DOHH2 (cell line): ENCODE results near the gene CDIPT.
A peak's percentile ranks its signal among the peaks of the same experiment; 100 is the strongest.

Source experiments
- H3F3A ChIP-seq: fragments of 200-600 bp; sonication (generic), shearing (Covaris generic); 2 replicates; pipeline ENCODE4 v1.6.0; 2016; ENCODE audit warnings: antibody characterized with exemption, mild to moderate bottlenecking; ENCODE audit not compliant: control insufficient read depth, insufficient read depth
- H3K27ac ChIP-seq: fragments of 200-600 bp; sonication (generic); 2 replicates; pipeline ENCODE4 v1.5.1; 2014; ENCODE audit warnings: low read depth, mild to moderate bottlenecking, low read length, moderate library complexity
- H3K27me3 ChIP-seq: fragments of 200-600 bp; sonication (generic); 2 replicates; pipeline ENCODE4 v1.6.1; 2014; ENCODE audit warnings: mild to moderate bottlenecking, low read length, mixed read lengths; ENCODE audit not compliant: control insufficient read depth
- H3K36me3 ChIP-seq: fragments of 200-600 bp; sonication (generic); 2 replicates; pipeline ENCODE4 v1.6.1; 2014; ENCODE audit warnings: mild to moderate bottlenecking, low read length, moderate library complexity, mixed read lengths; ENCODE audit not compliant: control insufficient read depth
- H3K4me1 ChIP-seq: fragments of 200-600 bp; sonication (generic); 2 replicates; pipeline ENCODE4 v1.6.1; 2014; ENCODE audit warnings: mild to moderate bottlenecking, low read length, mixed read lengths; ENCODE audit not compliant: control insufficient read depth
- H3K4me2 ChIP-seq: fragments of 200-600 bp; sonication (generic); 2 replicates; pipeline ENCODE4 v1.6.0; 2014; ENCODE audit warnings: mild to moderate bottlenecking, low read length, moderate library complexity
- H3K4me3 ChIP-seq: fragments of 200-600 bp; sonication (generic); 2 replicates; pipeline ENCODE4 v1.5.1; 2014; ENCODE audit warnings: mild to moderate bottlenecking, low read length, mixed read lengths
- H3K79me2 ChIP-seq: fragments of 200-600 bp; sonication (generic); 2 replicates; pipeline ENCODE4 v1.6.1; 2014; ENCODE audit warnings: mild to moderate bottlenecking, low read length, mixed read lengths; ENCODE audit not compliant: control insufficient read depth
- H3K9me2 ChIP-seq: fragments of 200-600 bp; sonication (generic); replicated peaks from 2 replicates; pipeline ENCODE4 v1.6.1; 2014; ENCODE audit warnings: mild to moderate bottlenecking, low read length, mixed read lengths; ENCODE audit not compliant: control insufficient read depth
- H3K9me3 ChIP-seq: fragments of 200-600 bp; sonication (generic); 2 replicates; pipeline ENCODE4 v1.6.1; 2014; ENCODE audit warnings: antibody characterized with exemption, low read length, mixed read lengths; ENCODE audit not compliant: control insufficient read depth, insufficient read depth
- H4K20me1 ChIP-seq: fragments of 200-600 bp; sonication (generic); 2 replicates; pipeline ENCODE4 v1.6.0; 2014; ENCODE audit warnings: low read depth, mild to moderate bottlenecking, antibody characterized with exemption, low read length, moderate library complexity; ENCODE audit not compliant: control insufficient read depth, insufficient read depth
- CTCF ChIP-seq: fragments of 200-600 bp; sonication (generic); IDR thresholded peaks from one replicate; pipeline ENCODE4 v1.5.1; 2014; ENCODE audit warnings: antibody characterized with exemption, mild to moderate bottlenecking, low read depth, low read length; ENCODE audit not compliant: poor library complexity, severe bottlenecking
- EZH2phosphoT487 ChIP-seq: fragments of 200-600 bp; sonication (generic); IDR thresholded peaks from 2 replicates; pipeline ENCODE4 v1.6.1; 2017; ENCODE audit warnings: borderline replicate concordance, mild to moderate bottlenecking, antibody characterized with exemption, low read length, moderate library complexity, mixed read lengths

CDIPT gene

DNA sequence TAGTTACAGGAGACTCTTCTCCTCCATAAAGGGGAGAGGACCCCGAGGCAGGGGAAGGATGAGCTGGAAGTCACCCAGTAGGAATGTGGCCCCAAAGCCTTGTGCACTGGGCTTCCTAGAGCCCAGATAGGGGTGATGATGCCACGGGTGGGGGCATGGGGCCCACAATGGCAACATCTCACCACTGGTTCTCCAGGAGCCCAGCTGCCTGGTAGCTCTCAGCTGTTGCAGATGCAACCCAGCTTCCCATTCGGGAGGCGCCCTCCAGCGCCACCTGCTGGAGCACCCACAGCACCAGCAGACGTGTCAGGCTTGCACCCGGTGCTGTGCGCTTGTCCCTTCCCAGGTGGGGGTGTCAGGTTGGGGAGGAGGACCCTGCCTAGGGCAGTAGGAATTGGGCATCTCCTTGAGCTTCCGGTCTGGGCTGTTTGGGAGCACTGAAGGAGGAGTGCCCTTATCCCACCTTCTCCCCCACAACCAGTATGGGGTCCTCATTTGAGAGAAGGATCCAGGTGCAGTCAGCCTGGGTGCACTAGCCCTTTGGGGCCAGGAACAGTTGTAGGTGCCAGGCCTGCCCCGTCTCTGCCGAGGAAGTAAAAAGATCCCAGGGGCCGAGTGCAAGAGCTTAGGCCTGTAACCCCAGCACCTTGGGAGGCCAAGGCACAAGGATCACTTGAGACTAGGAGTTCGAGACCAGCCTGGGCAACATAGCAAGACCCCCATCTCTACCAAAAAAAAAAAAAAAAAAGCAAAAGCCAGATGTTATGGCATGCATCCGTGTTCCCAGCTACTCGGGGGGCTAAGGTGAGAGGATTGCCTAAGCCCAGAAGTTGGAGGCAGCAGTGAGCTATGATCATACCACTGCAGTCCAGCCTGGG, 14.4 kb downstream of the CDIPT start:
- H3K27ac ChIP-seq, result no peak overlapping the region
- H3K4me1 ChIP-seq, result no peaks in the 10 kb centered on the region
- H3K79me2 ChIP-seq, result no peaks in the 10 kb centered on the region
- H3K9me2 ChIP-seq, result no peaks in the 10 kb centered on the region
- no peak overlapping the region for H3K4me2 ChIP-seq
- H3F3A ChIP-seq, result no peaks in the 10 kb centered on the region
- no peaks in the 10 kb centered on the region for H3K27me3 ChIP-seq
- TF ChIP-seq EZH2phosphoT487 (no peak), CTCF (peak; percentile 94)
- H3K4me3 ChIP-seq, result no peak overlapping the region
- no peaks in the 10 kb centered on the region for H4K20me1 ChIP-seq
- no peaks in the 10 kb centered on the region for H3K36me3 ChIP-seq
- no peaks in the 10 kb centered on the region for H3K9me3 ChIP-seq

GRCh38 chr16:29845656-29846055, 17.4 kb downstream of the CDIPT start:
- Histone ChIP-seq H3K9me3 (no peaks in the 10 kb centered on the region), H3F3A (no peaks in the 10 kb centered on the region), H4K20me1 (no peaks in the 10 kb centered on the region), H3K79me2 (no peaks in the 10 kb centered on the region), H3K4me1 (no peaks in the 10 kb centered on the region), H3K36me3 (no peaks in the 10 kb centered on the region), H3K4me2 (no peak overlapping the region), H3K27me3 (no peaks in the 10 kb centered on the region), H3K4me3 (no peak overlapping the region), H3K27ac (no peak overlapping the region), H3K9me2 (no peaks in the 10 kb centered on the region)
- TF ChIP-seq EZH2phosphoT487 (no peak), CTCF (no peak)

- Histone ChIP-seq H3K27ac (no peak overlapping the region), H3K79me2 (no peaks in the 10 kb centered on the region), H3K27me3 (no peaks in the 10 kb centered on the region), H3K4me1 (no peaks in the 10 kb centered on the region), H3K4me2 (no peak overlapping the region), H4K20me1 (no peaks in the 10 kb centered on the region), H3K4me3 (no peak overlapping the region), H3K36me3 (no peaks in the 10 kb centered on the region), H3F3A (no peaks in the 10 kb centered on the region), H3K9me2 (no peaks in the 10 kb centered on the region), H3K9me3 (no peaks in the 10 kb centered on the region)
- TF ChIP-seq CTCF, result no peak
- TF ChIP-seq EZH2phosphoT487, result no peak
Observed at GRCh38 chr16:29844575-29845331, 18.3 kb downstream of the CDIPT start.
